HG03432 (cell line): ENCODE data around the gene SLC4A3.

Source experiments
- ATAC-seq: cut with Tn5 transposase; IDR thresholded peaks from one replicate; pipeline ENCODE4 v1.9.1; 2021; ENCODE audit warnings: mild to moderate bottlenecking, moderate library complexity; ENCODE audit not compliant: unreplicated experiment

SLC4A3 gene

DNA sequence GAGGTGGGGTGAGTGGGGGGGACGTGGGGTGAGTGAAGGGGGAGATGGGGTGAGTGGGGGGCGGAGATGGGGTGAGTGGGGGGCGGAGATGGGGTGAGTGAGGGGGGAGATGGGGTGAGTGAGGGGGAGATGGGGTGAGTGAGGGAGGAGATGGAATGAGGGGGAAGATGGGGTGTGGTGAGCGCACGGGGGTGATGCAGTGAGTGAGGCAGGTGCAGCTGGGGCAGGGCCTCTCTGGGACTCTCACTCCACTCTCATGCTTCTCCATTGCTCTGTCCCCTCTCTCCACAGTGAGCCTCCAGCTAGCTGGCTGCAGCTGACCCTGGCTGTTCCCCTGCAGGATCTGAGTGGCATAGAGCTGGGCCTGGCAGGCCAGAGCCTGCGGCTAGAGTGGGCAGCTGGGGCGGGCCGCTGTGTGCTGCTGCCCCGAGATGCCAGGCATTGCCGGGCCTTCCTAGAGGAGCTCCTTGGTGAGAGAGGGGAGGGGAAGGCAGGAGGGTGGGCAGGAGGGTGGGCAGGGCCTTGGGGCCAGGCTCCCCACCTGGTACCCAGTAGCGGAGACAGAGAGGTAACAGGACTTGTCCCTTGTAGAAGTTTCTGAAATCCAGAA lies 13.9 kb upstream of the SLC4A3 start:
- no peak for ATAC-seq

DNA sequence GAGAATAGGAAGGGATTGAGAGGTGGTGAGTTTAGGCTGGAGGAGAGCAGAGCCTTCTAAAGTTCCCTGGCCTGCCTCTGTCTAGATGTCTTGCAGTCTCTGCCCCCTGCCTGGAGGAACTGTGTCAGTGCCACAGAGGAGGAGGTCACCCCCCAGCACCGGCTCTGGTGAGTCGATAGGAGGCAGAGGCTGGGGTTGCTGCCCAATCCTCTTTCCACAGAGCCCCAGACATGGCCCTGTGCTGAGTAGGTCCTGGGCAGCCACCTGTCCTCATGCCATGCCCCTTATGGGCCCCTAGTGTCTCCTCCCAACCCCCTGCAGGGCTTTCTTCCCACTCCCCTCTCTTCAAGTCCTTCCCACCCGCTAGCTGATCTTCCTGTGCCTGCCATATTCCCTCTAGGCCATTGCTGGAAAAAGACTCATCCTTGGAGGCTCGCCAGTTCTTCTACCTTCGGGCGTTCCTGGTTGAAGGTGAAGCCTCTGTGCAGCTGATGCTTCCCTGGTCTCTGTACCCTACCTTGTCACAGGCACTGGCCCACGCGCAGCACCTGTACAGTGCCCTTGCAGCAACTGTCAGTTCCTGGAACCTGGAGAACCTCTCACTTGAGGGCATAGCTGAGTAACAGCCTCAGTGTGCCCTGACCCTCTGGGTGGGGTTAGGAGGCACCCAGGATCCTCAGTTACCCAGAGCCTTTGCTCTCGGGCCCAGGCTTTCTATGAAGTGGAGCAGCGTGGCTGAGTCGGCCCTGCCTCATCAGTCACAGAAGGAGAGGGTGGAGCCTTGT lies 13.2 kb upstream of the SLC4A3 start:
- ATAC-seq: no peak

DNA sequence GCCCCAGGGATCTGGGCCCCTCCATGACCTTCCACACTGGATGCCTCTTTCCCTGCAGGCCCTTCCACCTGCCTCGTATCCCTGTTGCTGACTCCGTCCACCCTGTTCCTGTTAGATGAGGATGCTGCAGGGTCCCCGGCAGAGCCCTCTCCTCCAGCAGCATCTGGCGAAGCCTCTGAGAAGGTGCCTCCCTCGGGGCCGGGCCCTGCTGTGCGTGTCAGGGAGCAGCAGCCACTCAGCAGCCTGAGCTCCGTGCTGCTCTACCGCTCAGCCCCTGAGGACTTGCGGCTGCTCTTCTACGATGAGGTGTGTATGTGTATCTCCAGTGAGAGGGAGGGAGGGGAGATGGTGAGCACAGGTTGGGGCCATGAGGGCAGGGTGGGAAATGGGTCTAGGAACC lies 12.4 kb upstream of the SLC4A3 start:
- ATAC-seq: no peak

DNA sequence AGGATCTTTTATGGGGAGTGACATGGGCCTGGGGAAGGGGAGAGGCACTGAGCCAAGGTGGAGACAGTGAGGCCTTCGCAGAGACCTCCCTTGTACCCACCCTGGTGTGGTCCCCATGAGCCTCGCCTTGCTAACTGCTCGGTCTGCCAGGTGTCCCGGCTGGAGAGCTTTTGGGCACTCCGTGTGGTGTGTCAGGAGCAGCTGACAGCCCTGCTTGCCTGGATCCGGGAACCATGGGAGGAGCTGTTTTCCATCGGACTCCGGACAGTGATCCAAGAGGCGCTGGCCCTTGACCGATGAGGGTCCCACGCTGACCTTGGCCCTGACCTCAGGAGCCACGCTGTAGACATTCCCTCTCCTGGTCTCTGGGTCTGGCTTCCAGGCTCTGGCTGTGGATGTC lies 11.5 kb upstream of the SLC4A3 start:
- no peak for ATAC-seq

DNA sequence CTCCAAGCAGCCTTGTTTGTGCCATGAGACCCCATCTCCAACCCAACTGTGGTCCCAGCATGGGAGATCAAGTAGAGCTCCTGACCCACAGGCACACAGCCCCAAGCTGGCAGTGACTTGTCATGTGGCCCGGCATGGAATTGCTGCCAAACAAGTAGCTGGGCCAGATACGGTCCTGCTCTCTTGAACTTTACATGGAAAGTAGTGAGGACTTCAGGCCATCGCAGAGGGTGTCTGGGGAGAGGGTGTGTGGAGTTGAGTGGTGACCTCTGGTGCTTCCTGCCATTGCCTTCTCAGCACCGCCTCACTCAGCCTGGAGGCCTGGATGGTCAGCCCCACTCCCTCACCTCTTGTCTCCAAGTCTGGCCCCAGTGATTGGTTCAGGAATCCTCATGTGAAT lies 10.9 kb upstream of the SLC4A3 start:
- ATAC-seq: no peak

DNA sequence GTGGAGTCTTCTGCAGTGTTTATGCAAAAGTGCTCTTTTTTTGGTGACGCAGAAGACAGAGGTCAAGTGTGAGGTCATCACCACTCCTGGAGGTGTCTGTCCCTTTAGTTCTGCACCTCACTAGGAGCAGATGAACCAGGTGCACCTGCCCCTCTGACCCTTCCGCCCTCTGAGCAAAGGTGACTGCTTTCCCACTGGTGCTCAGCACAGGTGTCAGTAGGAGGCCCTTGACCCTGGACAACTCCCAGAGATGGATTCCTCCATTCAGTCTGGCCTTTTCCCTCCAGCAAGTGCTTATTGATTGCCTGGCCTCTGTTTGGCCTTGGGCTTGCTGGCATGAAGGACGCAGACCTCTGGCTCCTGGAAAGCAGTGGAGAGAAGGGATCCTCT lies 8.7 kb upstream of the SLC4A3 start:
- no peak for ATAC-seq

DNA sequence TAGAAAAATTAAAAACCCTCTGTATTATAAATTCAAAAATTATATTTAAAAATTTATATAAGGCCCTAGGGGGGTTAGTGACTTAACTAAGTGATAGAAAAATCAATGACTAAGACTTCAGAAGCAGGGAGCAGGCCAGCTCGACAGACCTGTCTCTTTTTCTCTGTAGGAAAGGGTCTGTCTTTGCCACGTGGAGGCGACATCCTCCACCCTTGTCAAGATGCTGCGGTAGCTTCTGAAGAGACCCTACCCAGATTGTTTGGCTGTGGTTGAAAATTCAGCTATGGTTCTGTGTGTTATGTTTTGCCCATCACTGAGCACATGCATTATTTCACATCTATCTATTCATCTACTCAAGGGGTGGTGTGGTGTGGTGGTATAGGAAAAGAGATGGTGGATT lies 8.2 kb upstream of the SLC4A3 start:
- ATAC-seq: no peak

DNA sequence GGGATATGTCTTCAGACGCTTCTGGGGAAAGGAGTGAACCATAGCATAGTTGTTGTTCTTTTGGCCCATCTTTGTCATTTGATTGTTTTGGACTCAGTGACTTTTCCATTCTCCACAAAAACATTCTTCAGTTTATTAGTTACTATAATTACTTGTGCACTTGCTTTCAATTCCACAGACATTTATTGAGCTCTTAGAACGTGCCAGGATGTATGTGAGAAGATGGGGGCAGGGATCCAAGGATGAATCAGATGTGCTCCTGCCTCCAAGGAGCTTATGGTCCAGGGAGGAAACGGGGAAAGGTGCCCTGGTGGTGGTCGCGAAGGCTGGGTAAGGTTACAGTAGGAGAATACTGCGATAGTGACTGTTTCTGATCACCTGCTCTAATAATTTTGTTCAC lies 6.9 kb upstream of the SLC4A3 start:
- no peak for ATAC-seq

DNA sequence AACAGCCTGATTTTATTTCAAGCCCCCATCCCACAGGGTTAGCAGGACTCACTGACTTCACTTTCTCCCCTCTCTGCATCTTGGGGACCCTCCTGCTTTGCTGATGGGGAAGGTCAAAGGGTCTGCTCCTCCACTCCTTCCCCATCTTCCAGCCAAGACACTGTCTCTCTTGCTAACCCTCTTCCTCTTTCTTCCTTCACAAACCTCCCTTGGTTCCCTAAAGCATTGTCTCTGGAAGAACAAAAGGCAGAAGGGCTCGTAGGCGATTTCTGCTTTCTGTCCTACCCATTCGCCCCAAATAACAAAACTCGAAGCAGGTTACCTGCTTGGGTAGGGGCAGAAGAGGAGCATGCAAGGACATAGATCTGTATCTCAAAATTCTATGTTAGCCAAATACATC lies 5.5 kb upstream of the SLC4A3 start:
- no peak for ATAC-seq

DNA sequence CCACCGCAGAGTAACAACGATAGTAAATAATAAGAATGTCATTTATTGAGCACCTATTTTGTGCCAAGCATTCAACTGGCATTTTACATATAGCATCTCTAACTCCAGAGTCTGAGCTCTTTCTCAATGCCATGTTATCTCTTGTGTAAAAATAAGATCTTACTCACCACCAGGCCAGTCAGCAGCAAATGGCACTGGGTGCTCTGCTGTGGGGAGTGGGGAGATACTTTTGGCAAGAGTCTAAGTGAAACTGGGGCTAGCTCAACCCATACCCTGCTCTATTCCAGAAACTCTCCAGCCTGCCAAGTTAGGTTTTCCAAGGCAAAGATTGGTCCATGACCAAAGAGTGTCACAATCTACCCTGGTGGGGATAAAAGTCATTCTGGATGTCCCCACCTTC lies 5.0 kb upstream of the SLC4A3 start:
- ATAC-seq: no peak

DNA sequence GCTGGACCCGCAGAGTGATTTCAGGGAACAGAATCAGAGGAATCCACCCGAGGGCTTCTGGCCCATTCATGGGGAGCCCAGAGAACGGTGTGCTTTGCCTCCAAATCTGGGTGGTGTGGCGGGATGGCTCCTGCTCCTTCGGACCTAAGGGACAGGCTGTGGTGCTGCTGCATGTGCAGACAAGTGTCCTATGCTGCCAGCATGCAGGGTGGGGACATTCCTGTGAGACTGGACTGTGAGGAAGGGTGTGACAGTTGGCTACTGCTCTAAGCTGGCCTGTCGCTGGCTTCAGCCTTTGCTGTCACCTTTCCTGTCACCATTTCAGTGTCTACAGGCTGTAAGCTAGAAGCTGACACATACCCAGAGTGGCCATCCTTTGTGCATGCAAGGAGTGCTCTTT lies 2.9 kb upstream of the SLC4A3 start:
- ATAC-seq: no peak

DNA sequence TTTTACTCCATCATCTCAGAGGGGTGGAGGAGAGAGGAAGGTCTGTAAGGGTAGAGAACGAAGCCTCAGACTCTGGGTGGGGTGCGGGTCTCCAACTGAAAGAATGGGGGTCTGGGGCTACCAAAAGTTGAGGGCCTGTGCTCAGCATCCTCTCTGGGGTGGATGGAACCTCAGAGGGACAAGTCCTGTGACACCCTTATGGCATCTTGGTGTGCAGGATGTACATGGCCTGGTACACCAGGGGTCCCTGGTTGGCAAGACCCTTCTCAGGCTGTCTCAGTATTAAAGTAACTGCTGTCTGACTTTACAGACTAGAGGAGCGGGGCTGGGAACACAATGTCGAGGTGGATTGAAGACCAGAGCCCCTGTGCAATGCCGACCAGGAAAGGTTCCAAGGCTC lies 2.3 kb upstream of the SLC4A3 start:
- no peak for ATAC-seq

DNA sequence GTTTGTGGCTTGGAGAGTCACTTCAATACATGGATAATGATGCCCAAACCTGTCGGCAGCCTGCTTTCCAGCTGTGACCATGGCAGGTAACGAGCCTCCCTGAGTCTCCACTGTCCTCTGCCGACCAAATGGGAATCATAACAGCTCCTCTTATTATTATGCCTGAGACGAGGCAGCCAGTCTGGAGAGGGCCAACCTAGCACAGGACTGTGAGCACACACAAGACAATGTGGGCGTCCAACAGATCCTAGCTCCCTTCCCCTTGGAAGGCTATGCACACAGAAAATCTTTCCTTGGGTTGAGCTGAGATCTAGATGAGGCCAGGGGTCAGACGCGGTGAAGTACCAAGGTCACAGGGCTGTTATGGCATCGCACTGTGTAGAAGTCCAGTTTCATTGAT lies 890 bp upstream of the SLC4A3 start:
- no peak for ATAC-seq

DNA sequence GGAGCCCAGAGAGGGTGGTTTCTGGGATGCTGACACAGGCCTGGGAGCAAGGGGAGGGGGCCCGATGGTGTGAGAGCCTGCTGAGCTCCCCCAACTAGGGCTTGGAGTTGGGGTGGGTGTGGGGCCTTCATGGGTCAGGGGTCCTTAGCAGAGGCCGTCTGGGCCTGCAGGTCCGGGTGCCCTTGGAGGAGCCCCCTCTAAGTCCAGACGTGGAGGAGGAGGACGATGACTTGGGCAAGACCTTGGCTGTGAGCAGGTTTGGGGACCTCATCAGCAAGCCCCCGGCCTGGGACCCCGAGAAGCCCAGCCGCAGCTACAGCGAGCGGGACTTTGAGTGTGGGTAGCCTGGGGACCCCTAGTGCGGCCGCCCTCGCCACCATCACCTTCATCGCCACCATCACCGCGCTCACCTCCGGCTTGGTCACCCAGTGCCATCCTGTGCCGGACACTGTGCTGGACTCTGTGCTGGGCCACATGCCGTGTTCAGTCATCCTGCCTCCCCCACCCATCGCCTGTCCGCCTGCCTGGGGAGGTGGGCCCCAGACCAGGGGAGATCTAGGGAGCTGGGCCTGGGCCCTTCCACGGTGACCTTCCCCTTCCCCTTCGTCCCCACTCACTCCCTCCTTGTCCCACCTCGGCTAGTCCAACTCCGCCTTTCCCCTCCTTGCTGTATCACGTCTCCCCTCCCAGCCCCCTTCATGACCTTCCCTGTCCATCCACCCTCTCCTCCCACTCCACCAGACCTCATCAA lies 980 bp downstream of the SLC4A3 start:
- no peak for ATAC-seq

DNA sequence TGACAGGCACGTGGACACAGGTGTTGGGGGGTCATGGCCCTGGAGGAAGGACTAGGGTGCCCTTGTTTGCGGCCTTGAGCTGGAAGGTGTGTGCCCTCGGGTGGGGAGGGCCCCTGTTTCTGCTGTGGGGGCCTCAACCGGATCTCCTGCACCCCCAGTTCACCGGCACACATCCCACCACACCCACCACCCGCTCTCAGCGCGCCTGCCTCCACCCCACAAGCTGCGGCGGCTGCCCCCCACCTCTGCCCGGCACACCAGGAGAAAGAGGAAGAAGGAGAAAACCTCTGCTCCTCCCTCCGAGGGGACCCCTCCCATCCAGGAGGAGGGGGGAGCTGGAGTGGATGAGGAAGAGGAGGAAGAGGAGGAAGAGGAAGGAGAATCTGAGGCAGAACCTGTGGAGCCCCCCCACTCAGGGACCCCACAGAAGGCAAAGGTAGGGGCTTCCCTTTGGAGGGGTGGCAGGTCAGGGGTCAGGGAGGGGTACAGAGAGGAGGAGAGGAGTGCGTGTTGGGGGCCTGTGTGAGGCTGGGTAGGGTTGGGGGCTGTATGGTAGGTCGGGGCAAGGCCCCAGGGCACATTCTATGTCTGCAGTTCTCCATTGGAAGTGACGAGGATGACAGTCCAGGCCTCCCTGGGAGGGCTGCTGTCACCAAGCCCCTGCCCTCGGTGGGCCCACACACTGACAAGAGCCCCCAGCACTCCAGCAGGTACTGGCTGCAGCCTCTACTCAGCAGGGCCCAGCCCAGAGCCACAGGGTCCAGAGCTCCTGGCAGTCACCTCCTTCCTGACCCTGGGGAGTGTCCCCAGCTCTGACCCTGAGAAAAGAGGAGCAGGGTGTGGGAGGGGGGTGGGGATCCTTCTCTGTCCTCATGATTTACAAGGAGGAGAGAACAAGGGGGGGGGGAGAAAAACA lies 1.8 kb downstream of the SLC4A3 start:
- no peak for ATAC-seq

DNA sequence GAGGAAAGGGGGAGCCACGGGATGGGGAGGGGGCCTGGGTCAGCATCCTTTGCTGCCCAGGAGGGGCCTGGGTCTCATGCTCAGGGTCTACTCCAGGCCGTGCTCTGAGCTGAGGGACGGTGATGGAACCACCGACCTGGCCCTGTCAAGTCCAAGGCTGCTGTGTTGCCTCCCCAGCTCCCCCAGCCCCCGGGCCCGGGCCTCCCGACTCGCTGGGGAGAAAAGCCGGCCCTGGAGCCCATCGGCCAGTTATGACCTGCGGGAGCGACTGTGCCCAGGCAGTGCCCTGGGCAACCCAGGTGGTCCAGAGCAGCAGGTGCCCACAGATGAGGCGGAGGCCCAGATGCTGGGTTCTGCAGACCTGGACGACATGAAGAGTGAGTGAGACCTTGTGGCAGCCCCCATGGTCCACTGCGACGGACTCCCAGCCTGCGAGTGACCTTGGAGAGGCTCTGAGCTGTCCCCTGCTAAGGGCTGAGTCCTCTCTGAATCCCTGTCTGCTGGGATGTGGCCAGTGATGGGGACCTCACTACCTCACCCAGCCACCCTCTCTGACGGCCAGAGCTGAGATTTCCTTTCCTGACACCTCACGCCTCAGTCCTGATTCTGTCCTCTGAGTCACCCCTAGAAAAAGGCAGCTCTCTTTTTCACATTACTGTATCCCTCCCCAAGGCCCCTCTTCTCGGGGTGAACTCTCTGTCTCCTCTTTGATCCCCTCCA lies 2.7 kb downstream of the SLC4A3 start:
- no peak for ATAC-seq

DNA sequence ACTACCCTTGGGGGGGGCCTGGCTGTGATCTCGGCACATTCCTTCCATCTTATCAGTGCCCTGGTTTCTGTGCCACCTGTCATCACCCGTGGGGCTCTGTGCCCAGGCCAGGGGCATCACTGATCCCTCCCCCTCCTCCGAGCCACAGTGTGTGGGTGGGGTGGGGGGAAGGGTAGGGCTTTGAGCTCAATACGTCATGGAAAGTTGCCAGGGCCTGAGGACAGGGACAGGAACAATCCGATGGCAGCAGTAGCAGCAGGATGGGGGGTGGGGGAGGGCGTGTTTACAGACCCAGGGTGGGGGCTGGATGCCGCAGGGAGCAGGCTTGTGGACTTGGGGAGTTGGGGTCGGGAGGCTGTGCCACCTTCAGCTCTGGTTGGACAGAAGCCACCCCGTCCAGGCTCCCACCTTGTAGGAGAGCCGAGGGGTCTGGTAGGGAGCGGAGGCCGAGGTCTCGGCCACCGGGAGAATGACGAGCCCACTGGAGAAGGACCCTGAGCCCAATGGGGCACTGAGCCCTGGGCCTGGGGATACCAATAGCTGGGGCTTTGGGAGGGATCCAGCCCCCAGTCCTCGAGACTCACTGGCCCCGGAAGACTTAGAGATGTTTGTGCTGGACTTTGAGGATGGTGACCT lies 3.5 kb downstream of the SLC4A3 start:
- ATAC-seq: no peak

DNA sequence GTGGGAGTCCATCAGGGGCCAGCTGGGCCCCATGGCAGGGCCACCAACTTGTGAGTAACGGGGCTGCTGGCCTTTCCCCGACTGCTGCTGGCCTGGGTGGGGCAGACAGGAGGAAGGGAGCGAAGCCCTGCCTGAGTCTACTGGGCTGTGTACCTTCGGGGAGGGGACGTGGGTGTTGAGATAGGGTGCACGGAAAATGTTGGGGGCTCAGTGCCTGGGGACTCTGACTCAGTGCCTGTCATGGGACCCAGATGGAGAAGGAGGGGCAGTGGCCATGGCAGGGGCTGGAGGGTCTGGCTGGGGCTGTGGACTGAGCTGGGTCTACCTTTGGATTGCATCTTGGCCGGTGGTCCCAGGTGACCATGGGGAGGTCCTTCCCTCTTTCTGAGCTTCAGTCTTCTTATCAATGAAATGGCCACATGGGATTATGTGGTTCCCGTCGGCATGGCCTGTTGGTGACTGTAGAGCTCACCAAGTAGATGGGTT lies 4.0 kb downstream of the SLC4A3 start:
- ATAC-seq: no peak

DNA sequence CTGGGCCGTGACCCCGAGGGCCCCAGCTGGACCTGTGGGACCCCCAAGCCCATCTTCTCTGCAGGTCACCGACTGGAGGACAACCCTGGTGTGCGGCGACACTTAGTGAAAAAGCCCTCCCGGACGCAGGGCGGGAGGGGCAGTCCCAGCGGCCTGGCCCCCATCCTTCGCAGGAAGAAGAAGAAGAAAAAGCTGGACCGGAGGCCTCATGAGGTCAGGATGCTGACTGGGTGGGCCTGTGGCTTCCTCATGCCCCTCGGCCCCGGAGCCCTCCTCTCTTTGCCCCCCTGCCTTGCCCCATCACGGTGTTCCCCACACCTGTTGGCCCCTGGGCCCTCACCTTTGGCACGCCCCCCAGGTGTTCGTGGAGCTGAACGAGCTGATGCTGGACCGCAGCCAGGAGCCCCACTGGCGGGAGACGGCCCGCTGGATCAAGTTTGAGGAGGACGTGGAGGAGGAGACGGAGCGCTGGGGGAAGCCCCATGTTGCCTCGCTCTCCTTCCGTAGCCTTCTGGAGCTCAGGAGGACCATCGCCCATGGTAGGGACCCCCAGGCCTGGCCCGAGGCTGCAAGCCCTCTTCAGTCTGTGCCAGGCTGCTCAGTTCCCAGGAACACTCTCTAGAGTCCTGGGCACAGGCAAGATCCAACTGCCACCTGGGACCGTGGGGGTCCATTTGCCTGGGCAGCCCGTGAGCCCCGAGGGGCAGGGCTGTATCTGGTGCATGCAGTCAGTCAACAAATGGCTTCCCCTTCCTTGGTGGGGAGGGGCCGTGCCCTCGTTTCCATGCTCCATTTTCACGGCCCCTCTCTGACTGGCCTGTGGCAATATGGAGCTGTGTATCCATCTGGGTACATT lies 4.7 kb downstream of the SLC4A3 start:
- no peak for ATAC-seq
